Activated naive CD4-positive, alpha-beta T cell treated with anti-CD3 and anti-CD28 coated beads, Interleukin-2, amount 50 U/mL, for 24 hours (primary cell): ENCODE data around the gene SPECC1.
"Not testable (repeated sequence)": the region's sequence is repeated elsewhere in the genome, so short reads cannot be mapped to it uniquely, and the experiment has no call there.

Experiments used
- H3K27ac Mint-ChIP-seq: one replicate; pipeline ENCODE4 v1.8.0; 2021; ENCODE audit warnings: mild to moderate bottlenecking, mixed read lengths
- H3K27me3 Mint-ChIP-seq: one replicate; pipeline ENCODE4 v1.8.0; 2021; ENCODE audit warnings: mixed read lengths
- H3K36me3 Mint-ChIP-seq: one replicate; pipeline ENCODE4 v1.8.0; 2021; ENCODE audit warnings: mixed read lengths
- H3K4me1 Mint-ChIP-seq: one replicate; pipeline ENCODE4 v1.8.0; 2021; ENCODE audit warnings: mixed read lengths
- H3K4me3 Mint-ChIP-seq: one replicate; pipeline ENCODE4 v1.8.0; 2021; ENCODE audit warnings: mild to moderate bottlenecking, mixed read lengths
- H3K9me3 Mint-ChIP-seq: one replicate; pipeline ENCODE4 v1.8.0; 2021; ENCODE audit warnings: mixed read lengths

Gene SPECC1

DNA sequence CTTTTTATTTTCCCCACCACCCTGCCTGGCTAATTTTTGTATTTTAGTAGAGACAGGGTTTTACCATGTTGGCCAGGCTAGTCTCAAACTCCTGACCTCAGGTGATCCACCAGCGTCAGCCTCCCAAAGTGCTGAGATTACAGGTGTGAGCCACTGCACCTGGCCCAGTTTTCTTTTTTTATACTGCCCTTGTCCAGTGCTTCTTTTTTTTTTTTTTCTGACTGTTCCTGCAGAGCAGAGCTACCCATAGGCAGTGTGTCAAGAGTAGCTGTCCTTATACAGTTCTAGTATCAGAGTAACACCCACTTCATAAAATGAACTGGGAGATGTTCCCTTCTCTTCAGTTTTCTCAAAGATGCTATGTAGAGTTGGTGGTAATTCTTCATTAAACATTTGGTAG is 28.1 kb downstream of the SPECC1 start:
- not testable (repeated sequence) for H3K27me3 Mint-ChIP-seq, H3K9me3 Mint-ChIP-seq, H3K4me1 Mint-ChIP-seq, H3K36me3 Mint-ChIP-seq, H3K4me3 Mint-ChIP-seq, H3K27ac Mint-ChIP-seq

- no peaks in the 10 kb centered on the region for H3K9me3 Mint-ChIP-seq
- peaks cover 4% of the 10 kb centered on the region for H3K4me1 Mint-ChIP-seq
- no peaks in the 10 kb centered on the region for H3K36me3 Mint-ChIP-seq
- H3K4me3 Mint-ChIP-seq, result no peak overlapping the region
- H3K27me3 Mint-ChIP-seq, result peaks cover 2% of the 10 kb centered on the region
- H3K27ac Mint-ChIP-seq, result no peak overlapping the region
These were observed 29.9 kb downstream of the SPECC1 start for GRCh38 chr17:20039037-20039436.

DNA sequence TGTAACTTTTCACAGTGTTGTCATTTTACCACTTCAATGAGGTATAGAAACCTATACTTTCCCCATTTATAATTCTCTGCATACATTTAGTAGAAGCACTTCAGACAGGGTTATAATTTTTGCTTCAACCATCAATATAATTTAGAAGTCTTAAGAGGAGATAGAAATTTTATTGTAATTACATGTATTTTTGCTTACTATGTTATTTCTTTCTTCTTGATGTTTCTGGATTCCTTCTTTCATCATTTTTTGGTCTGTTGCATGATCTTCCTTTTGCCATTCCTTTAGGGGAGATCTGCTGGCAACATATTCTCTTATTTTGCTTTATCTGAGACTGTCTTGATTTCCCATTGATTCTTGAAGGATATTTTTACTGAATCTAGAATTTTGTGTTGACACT is 31.1 kb downstream of the SPECC1 start:
- Mint-ChIP-seq H3K27ac (no peak overlapping the region), H3K9me3 (no peaks in the 10 kb centered on the region), H3K36me3 (no peaks in the 10 kb centered on the region), H3K27me3 (no peaks in the 10 kb centered on the region), H3K4me3 (no peak overlapping the region), H3K4me1 (peaks cover 4% of the 10 kb centered on the region)

DNA sequence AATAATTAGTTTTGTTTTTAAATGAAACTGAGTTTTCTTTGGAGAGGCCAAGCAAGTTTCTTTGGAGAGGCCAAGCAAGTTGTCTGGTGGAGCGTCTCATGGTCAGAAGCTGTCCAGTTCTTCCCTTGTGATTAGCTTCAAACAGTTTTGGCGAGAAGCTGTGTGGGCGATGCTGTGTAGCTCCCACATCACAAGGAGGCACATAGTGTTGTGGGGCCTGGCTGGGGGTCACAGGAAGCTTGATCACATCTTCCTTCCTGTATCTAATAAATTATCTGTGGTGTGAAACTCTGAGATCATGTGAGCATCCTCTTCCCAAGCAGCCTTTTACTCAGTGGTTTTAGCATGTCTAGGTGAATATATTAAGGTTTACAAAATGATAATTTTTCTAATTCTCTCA is 33.9 kb downstream of the SPECC1 start:
- Mint-ChIP-seq H3K4me3 (no peak overlapping the region), H3K27me3 (peaks cover 2% of the 10 kb centered on the region), H3K4me1 (peaks cover 4% of the 10 kb centered on the region), H3K9me3 (no peaks in the 10 kb centered on the region), H3K36me3 (no peaks in the 10 kb centered on the region), H3K27ac (no peak overlapping the region)

DNA sequence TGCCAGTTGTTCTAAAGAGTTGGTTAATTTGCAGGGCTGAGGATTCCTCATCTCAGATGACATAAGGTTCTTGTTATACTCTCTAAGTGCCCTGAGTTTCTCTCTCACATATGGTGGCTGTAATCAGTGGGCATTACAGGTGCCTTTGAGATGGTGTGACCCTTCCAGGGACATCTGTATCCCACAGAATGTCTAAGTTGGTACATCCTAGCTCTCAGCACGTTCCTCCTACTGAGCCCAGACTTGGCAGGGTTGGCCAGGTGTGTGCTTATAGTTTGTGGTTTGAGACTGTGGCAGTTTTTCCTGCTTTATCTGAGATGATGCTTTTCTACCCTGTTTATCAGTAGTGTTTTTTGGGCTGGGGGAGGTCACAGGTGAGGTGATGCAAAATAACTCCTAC is 36.3 kb downstream of the SPECC1 start:
- H3K4me3 Mint-ChIP-seq, result no peak overlapping the region
- peaks cover 4% of the 10 kb centered on the region for H3K4me1 Mint-ChIP-seq
- H3K36me3 Mint-ChIP-seq, result no peaks in the 10 kb centered on the region
- no peaks in the 10 kb centered on the region for H3K9me3 Mint-ChIP-seq
- H3K27me3 Mint-ChIP-seq, result peaks cover 2% of the 10 kb centered on the region
- H3K27ac Mint-ChIP-seq, result no peak overlapping the region

- no peak overlapping the region for H3K27ac Mint-ChIP-seq
These were observed 37.5 kb downstream of the SPECC1 start for GRCh38 chr17:20046629-20047028.

DNA sequence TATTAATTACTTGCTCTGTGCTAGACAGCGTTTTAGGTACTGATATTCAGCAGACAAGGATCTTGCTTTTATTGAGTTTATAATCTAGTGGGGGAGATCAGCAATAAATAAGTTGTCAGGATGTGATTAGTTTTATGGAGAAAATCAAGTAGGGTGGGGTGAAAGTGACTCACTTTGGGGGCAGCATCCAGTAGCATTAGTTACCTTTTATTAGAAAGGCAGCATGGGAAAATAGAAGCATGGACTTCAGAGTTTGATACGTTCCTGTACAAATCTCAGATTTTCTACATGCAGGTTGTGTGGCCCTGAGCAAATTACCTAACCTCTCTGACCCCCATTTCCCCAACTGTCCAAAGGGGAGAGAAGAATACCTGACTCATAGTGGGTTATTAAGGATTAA is 42.5 kb downstream of the SPECC1 start:
- no peaks in the 10 kb centered on the region for H3K36me3 Mint-ChIP-seq
- H3K27me3 Mint-ChIP-seq, result peaks cover 6% of the 10 kb centered on the region
- H3K27ac Mint-ChIP-seq, result no peak overlapping the region
- H3K4me1 Mint-ChIP-seq, result no peaks in the 10 kb centered on the region
- no peaks in the 10 kb centered on the region for H3K9me3 Mint-ChIP-seq
- no peak overlapping the region for H3K4me3 Mint-ChIP-seq

More at GRCh38 chr17:20046629-20047028, 37.5 kb downstream of the SPECC1 start:
- Mint-ChIP-seq H3K36me3 (no peaks in the 10 kb centered on the region), H3K4me1 (peaks cover 4% of the 10 kb centered on the region), H3K9me3 (no peaks in the 10 kb centered on the region), H3K4me3 (no peak overlapping the region), H3K27me3 (peaks cover 3% of the 10 kb centered on the region)

- Mint-ChIP-seq H3K4me1 (no peaks in the 10 kb centered on the region), H3K27me3 (peaks cover 4% of the 10 kb centered on the region), H3K9me3 (no peaks in the 10 kb centered on the region), H3K4me3 (no peak overlapping the region), H3K27ac (no peak overlapping the region), H3K36me3 (no peaks in the 10 kb centered on the region)
These were observed 44.3 kb downstream of the SPECC1 start for GRCh38 chr17:20053361-20053964.

- Mint-ChIP-seq H3K9me3 (no peaks in the 10 kb centered on the region), H3K4me3 (no peak overlapping the region), H3K4me1 (no peaks in the 10 kb centered on the region), H3K27ac (no peak overlapping the region), H3K27me3 (peaks cover 2% of the 10 kb centered on the region), H3K36me3 (no peaks in the 10 kb centered on the region)
These were observed 50.6 kb downstream of the SPECC1 start for GRCh38 chr17:20059728-20060188.

- no peaks in the 10 kb centered on the region for H3K9me3 Mint-ChIP-seq
- no peaks in the 10 kb centered on the region for H3K4me1 Mint-ChIP-seq
- no peaks in the 10 kb centered on the region for H3K36me3 Mint-ChIP-seq
- no peak overlapping the region for H3K27ac Mint-ChIP-seq
- H3K27me3 Mint-ChIP-seq, result peaks cover 2% of the 10 kb centered on the region
- H3K4me3 Mint-ChIP-seq, result no peak overlapping the region
These were observed 54.8 kb downstream of the SPECC1 start for GRCh38 chr17:20063665-20064648.

- Mint-ChIP-seq H3K27ac (no peak overlapping the region), H3K4me1 (no peaks in the 10 kb centered on the region), H3K27me3 (peaks cover 2% of the 10 kb centered on the region), H3K36me3 (no peaks in the 10 kb centered on the region), H3K9me3 (no peaks in the 10 kb centered on the region), H3K4me3 (no peak overlapping the region)
These were observed 57.1 kb downstream of the SPECC1 start for GRCh38 chr17:20066253-20066652.

DNA sequence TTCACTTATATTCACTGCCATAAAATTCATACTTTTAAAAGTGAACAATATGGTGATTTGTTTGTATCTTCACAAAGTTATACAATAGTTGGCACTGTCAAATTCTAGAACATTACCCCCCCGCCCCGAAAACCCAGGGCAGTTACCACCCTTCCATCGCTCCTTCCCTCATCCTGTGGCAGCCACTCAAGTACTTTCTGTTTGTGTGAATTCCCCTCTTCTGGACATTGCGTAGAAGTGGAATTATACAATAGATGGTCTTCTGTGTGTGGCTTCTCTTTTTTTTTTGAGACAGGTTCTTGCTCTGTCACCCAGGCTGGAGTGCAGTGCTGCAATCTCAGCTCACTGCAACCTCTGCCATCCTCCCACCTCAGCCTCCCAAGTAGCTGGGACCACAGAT is 58.6 kb downstream of the SPECC1 start:
- H3K27me3 Mint-ChIP-seq, result no peaks in the 10 kb centered on the region
- H3K4me3 Mint-ChIP-seq, result no peak overlapping the region
- no peaks in the 10 kb centered on the region for H3K36me3 Mint-ChIP-seq
- H3K4me1 Mint-ChIP-seq, result peaks cover under 1% of the 10 kb centered on the region
- H3K9me3 Mint-ChIP-seq, result no peaks in the 10 kb centered on the region
- no peak overlapping the region for H3K27ac Mint-ChIP-seq

DNA sequence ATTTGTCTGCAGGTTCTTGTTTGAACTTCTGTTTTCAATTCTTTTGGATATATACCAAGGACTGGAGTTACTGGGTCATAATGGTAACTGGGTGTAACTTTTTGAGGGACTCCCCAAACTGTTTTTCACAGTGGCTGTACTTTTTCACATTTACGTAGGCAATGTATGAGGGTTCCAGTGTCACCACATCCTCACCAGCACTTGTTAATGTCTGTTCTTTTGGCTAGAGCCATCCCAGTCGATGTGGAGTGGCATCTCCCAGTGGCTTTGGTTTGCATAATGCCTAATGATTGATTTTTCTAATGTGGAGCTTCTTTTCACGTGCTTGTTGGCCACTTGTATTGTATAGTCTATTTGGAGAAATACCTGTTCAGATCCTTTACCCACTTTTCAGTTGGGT is 59.3 kb downstream of the SPECC1 start:
- H3K27ac Mint-ChIP-seq, result no peak overlapping the region
- peaks cover 8% of the 10 kb centered on the region for H3K4me1 Mint-ChIP-seq

GRCh38 chr17:20071824-20072691 is 62.9 kb downstream of the SPECC1 start:
- Mint-ChIP-seq H3K4me1 (peaks cover 20% of the 10 kb centered on the region), H3K36me3 (no peaks in the 10 kb centered on the region), H3K27ac (no peak overlapping the region), H3K4me3 (no peak overlapping the region), H3K27me3 (no peaks in the 10 kb centered on the region), H3K9me3 (no peaks in the 10 kb centered on the region)

More for the DNA sequence above, 59.3 kb downstream of the SPECC1 start:
- Mint-ChIP-seq H3K27me3 (no peaks in the 10 kb centered on the region), H3K9me3 (no peaks in the 10 kb centered on the region), H3K4me3 (no peak overlapping the region), H3K36me3 (no peaks in the 10 kb centered on the region)

DNA sequence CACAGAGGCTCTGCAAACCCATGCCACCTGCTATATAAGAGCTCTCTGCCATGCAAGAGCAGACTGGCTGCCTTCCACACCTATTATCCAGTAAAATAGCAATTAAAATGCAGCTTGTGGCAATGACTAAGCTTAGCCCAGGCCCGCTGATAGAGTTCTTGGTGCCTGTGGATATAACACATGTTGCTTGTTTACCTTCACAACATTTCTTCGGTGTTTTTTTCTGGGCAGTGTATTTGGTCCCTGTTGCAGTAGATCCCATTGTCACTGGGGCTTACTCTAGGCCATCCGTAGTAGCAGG is 63.5 kb downstream of the SPECC1 start:
- H3K36me3 Mint-ChIP-seq, result no peaks in the 10 kb centered on the region
- no peaks in the 10 kb centered on the region for H3K27me3 Mint-ChIP-seq
- no peaks in the 10 kb centered on the region for H3K9me3 Mint-ChIP-seq
- H3K4me1 Mint-ChIP-seq, result peaks cover 20% of the 10 kb centered on the region
- no peak overlapping the region for H3K27ac Mint-ChIP-seq
- H3K4me3 Mint-ChIP-seq, result no peak overlapping the region
